ENCODE results near the gene LDB2.

- no peak for TF ChIP-seq CTCF (conservative IDR thresholded peaks at IDR 0.05 in 1 of 2, IDR thresholded peaks at IDR 0.05 in 1 of 2; ENCODE audit: extremely low read depth in 1 of 2, insufficient read depth in 1 of 2, low read depth in 1 of 2, low read length in 2 of 2)
- no peak for TF ChIP-seq EZH2 (IDR thresholded peaks at IDR 0.05; ENCODE audit: borderline replicate concordance, low read length)
These were observed 169.6 kb downstream of the LDB2 start for GRCh38 chr4:16728849-16729248.
